ENCODE data around the gene IL1RN. TPM values are rescaled to one million over a fixed set of nuclear protein-coding genes. Genes with fewer than 3 reads are reported as not detected.

IL1RN gene
- total RNA-seq, 1 donor from 2014 or later: not detected

DNA sequence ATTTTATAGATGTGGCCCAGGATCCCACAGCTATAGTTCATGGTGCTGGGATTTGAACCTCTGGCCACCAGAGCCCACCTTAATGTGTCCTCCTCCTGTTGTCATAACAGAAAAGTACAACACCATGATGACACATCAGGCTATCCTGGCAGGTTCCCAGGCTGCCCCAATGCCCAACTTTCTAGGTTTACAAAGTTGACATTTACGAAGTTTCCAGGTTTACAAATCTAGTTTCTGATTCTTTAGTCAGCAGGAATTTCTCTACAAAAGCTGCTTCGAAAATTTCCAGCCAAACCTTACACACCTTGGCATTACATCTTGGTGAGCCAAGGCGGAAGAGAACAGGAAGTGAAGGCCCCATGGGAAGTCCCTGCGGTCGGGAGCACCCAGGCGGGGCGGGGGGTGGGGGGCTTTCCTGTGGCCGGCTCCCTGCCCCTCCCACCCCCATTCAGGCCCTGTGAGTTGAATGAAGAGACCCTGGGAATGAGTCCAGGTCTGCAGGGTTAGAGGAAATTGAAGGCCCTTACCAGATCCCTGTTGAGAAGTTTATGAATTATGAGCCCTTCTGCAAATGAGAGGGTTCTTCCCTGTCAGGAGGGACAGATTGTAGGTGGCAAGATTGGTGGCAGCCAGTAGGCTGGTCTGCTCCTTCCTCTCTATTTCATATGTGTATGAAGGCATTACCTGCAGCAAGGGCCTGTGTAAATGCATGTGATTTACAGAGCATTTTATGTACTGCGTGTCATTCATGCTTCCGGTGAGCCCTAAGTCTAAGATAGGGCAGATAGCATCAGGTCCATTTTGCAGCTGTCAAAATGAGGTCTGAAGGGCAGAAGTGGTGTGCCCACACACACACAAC lies 11.1 kb upstream of the IL1RN start:
- no peak for DNase-seq (ENCODE audit: low read depth, low spot score)
- H3K27me3 Mint-ChIP-seq (ENCODE audit: low read depth): peaks cover 17% of the 10 kb centered on the region
- TF ChIP-seq, protein P1, sequence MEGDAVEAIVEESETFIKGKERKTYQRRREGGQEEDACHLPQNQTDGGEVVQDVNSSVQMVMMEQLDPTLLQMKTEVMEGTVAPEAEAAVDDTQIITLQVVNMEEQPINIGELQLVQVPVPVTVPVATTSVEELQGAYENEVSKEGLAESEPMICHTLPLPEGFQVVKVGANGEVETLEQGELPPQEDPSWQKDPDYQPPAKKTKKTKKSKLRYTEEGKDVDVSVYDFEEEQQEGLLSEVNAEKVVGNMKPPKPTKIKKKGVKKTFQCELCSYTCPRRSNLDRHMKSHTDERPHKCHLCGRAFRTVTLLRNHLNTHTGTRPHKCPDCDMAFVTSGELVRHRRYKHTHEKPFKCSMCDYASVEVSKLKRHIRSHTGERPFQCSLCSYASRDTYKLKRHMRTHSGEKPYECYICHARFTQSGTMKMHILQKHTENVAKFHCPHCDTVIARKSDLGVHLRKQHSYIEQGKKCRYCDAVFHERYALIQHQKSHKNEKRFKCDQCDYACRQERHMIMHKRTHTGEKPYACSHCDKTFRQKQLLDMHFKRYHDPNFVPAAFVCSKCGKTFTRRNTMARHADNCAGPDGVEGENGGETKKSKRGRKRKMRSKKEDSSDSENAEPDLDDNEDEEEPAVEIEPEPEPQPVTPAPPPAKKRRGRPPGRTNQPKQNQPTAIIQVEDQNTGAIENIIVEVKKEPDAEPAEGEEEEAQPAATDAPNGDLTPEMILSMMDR (conservative IDR thresholded peaks at IDR 0.05): no peak

DNA sequence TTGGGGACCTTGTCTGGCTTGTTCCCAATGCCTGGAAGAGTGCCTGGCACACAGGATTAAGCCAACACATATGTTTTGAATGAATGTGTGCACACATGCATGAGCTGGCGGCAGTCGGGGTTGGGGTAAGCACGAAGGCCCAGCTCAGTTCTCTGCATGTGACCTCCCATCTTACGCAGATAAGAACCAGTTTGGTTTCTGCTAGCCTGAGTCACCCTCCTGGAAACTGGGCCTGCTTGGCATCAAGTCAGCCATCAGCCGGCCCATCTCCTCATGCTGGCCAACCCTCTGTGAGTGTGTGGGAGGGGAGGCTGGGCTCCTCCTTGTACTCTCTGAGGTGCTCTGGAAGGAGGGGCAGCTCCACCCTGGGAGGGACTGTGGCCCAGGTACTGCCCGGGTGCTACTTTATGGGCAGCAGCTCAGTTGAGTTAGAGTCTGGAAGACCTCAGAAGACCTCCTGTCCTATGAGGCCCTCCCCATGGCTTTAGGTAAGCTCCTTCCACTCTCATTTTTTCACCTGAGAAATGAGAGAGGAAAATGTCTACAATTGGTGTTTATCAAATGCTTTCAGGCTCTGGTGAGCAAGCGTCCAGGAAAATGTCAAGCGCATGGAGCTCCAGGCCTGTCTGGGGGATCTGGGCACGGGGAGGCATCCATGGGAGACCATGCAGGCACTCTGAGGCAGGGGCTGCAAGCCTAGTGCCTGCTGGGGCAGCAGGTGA lies 9.7 kb upstream of the IL1RN start:
- H3K27me3 Mint-ChIP-seq (ENCODE audit: low read depth): peaks cover 28% of the 10 kb centered on the region
- H3K27ac Mint-ChIP-seq (ENCODE audit: unreplicated experiment): no peak overlapping the region
- TF ChIP-seq, protein P1 (conservative IDR thresholded peaks at IDR 0.05): no peak
- H3K9me3 Mint-ChIP-seq: no peaks in the 10 kb centered on the region
- no peaks in the 10 kb centered on the region for H3K4me1 Mint-ChIP-seq
- H3K4me3 Mint-ChIP-seq: no peak overlapping the region
- DNase-seq (ENCODE audit: low read depth, low spot score): no peak
- no peaks in the 10 kb centered on the region for H3K36me3 Mint-ChIP-seq (ENCODE audit: low read depth)

More for the DNA sequence above, 11.1 kb upstream of the IL1RN start:
- Mint-ChIP-seq H3K4me3 (no peak overlapping the region), H3K27ac (ENCODE audit: unreplicated experiment) (no peak overlapping the region), H3K4me1 (no peaks in the 10 kb centered on the region), H3K36me3 (ENCODE audit: low read depth) (no peaks in the 10 kb centered on the region), H3K9me3 (no peaks in the 10 kb centered on the region)

DNA sequence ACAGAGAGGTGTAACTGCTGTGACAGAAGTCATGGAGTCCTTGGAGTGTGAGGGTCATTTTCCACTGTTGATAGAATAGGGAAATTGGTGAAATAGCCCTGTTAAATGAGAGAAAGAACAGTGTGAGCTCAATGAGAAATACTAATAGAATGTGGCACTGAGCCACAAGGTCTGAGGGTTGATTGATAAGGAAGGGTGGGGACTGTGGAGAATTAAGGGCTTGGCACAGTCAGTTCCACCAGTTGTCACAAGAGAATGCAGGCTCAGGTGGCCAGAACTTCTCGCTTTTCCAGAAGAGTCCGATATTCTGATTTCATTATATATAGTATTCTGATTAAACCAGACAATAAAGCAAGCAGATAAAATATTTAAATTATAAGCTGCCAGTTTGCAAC lies 9.1 kb upstream of the IL1RN start:
- TF ChIP-seq, protein P1 (conservative IDR thresholded peaks at IDR 0.05): no peak
- H3K36me3 Mint-ChIP-seq (ENCODE audit: low read depth): no peaks in the 10 kb centered on the region
- H3K27ac Mint-ChIP-seq (ENCODE audit: unreplicated experiment): no peak overlapping the region
- no peaks in the 10 kb centered on the region for H3K9me3 Mint-ChIP-seq
- peaks cover 28% of the 10 kb centered on the region for H3K27me3 Mint-ChIP-seq (ENCODE audit: low read depth)
- H3K4me1 Mint-ChIP-seq: no peaks in the 10 kb centered on the region
- DNase-seq (ENCODE audit: low read depth, low spot score): no peak
- H3K4me3 Mint-ChIP-seq: no peak overlapping the region

DNA sequence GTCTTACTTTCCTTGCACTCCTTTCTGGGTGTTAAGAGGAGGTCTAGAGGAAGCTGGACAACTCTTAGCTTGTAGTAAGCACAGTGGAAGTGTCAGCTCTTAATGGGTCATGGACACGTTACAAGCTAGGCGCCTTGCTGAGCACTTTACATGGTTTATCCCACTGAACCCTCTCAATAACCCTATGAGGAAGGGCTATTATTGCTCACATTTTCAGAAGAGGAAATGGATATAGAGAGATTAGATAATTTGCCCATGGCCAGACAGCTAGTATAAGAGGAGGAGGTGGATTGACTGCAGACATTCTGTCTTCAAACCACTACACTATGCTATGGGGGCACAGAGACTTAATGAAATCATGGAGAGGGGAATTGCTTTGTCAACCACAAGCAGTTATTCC lies 8.3 kb upstream of the IL1RN start:
- H3K36me3 Mint-ChIP-seq (ENCODE audit: low read depth): no peaks in the 10 kb centered on the region
- peaks cover 34% of the 10 kb centered on the region for H3K27me3 Mint-ChIP-seq (ENCODE audit: low read depth)
- H3K4me1 Mint-ChIP-seq: no peaks in the 10 kb centered on the region
- no peak overlapping the region for H3K4me3 Mint-ChIP-seq
- no peak for DNase-seq (ENCODE audit: low read depth, low spot score)
- no peak overlapping the region for H3K27ac Mint-ChIP-seq (ENCODE audit: unreplicated experiment)
- TF ChIP-seq, protein P1 (conservative IDR thresholded peaks at IDR 0.05): no peak
- no peaks in the 10 kb centered on the region for H3K9me3 Mint-ChIP-seq

DNA sequence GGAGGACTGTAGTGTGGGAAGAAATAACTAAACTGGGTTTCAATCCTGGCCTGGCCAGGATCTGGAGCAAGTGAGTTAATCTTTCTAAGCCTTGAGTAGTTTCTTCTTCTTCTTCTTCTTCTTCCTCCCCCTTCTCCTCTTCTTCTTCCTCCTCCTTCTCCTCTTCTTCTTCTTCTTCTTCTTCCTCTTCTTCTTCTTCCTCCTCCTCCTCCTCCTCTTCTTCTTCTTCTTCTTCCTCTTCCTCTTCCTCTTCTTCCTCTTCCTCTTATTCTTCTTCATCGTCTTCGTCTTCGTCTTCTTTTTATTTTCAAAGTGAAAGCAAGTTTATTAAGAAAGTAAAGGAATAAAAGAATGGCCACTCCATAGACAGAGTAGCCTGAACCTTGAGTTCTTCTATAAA lies 6.5 kb upstream of the IL1RN start:
- no peak for DNase-seq (ENCODE audit: low read depth, low spot score)
- no peaks in the 10 kb centered on the region for H3K36me3 Mint-ChIP-seq (ENCODE audit: low read depth)
- H3K27me3 Mint-ChIP-seq (ENCODE audit: low read depth): peaks cover 35% of the 10 kb centered on the region
- no peaks in the 10 kb centered on the region for H3K4me1 Mint-ChIP-seq
- no peak overlapping the region for H3K4me3 Mint-ChIP-seq
- TF ChIP-seq, protein P1 (conservative IDR thresholded peaks at IDR 0.05): no peak
- H3K9me3 Mint-ChIP-seq: no peaks in the 10 kb centered on the region
- no peak overlapping the region for H3K27ac Mint-ChIP-seq (ENCODE audit: unreplicated experiment)
